ENCODE results near the gene ZNF438. TPM values are rescaled to one million over a fixed set of nuclear protein-coding genes. Genes with fewer than 3 reads are reported as not detected.
"Not testable (repeated sequence)": the region's sequence is repeated elsewhere in the genome, so short reads cannot be mapped to it uniquely, and the experiment has no call there.

ZNF438 gene
- total RNA-seq, 4 donors from 2014 or later: 10.3 to 14.6 (median 13.6) TPM

- no peak for ATAC-seq
Measured at GRCh38 chr10:30931094-30931493, 100.6 kb downstream of the ZNF438 start.

GRCh38 chr10:30929901-30930520, 101.7 kb downstream of the ZNF438 start:
- WGBS, 2 donors (ENCODE audit: low coverage in 1 of 2): no CpG with 5 or more reads among the region's 23 CpGs
- Histone ChIP-seq H3K27me3 (no peaks in the 10 kb centered on the region), H3K27ac (no peak overlapping the region), H3K36me3 (peaks cover 0 to 33% of the 10 kb centered on the region in 2 donors), H3K9me3 (no peaks in the 10 kb centered on the region), H3K4me1 (no peaks in the 10 kb centered on the region), H3K4me3 (no peak overlapping the region)
- TF ChIP-seq POLR2AphosphoS5 (IDR thresholded peaks at IDR 0.05) (no peak), CTCF (IDR thresholded peaks at IDR 0.05) (no peak), EP300 (IDR thresholded peaks at IDR 0.05) (no peak), POLR2A (IDR thresholded peaks at IDR 0.05) (no peak)
- ATAC-seq: no peak

More at GRCh38 chr10:30931094-30931493, 100.6 kb downstream of the ZNF438 start:
- Histone ChIP-seq H3K9me3 (no peaks in the 10 kb centered on the region), H3K36me3 (peaks cover 0 to 40% of the 10 kb centered on the region in 2 donors), H3K4me1 (no peaks in the 10 kb centered on the region), H3K4me3 (no peak overlapping the region), H3K27ac (no peak overlapping the region), H3K27me3 (no peaks in the 10 kb centered on the region)
- no peak for TF ChIP-seq POLR2AphosphoS5 (IDR thresholded peaks at IDR 0.05)
- TF ChIP-seq POLR2A (IDR thresholded peaks at IDR 0.05): no peak
- TF ChIP-seq EP300 (IDR thresholded peaks at IDR 0.05): no peak
- TF ChIP-seq CTCF (IDR thresholded peaks at IDR 0.05): no peak

GRCh38 chr10:30929311-30929729, 102.3 kb downstream of the ZNF438 start:
- not testable (repeated sequence) for H3K27ac ChIP-seq, H3K9me3 ChIP-seq, ATAC-seq, H3K4me3 ChIP-seq, H3K27me3 ChIP-seq, H3K4me1 ChIP-seq
- 88% methylated on average over 5 of the region's 10 CpGs; no CpG with 5 or more reads in 1 of the 2 donors for WGBS, 2 donors (ENCODE audit: low coverage in 1 of 2)
- H3K36me3 ChIP-seq: peaks cover 0 to 35% of the 10 kb centered on the region in 2 donors

DNA sequence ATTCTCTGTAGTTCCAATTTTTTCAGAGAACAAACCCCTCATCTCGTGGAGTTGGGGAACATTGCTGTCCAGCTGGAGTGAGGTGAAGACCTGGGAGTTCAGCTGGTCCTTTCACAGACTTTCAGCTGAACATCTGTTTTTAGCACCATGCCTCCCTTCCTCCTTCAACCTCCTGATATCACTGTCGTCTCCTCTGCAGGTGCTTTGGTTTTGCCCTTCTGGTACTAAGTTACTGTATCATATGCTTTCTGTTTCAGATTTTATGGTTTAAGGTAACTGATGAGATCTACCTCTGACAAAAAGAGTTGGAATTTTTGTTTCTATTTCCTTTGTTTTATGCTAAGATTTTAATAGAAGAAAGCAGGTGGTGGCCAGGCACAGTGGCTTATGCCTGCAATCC, 102.9 kb downstream of the ZNF438 start:
- Histone ChIP-seq H3K27ac (no peak overlapping the region), H3K9me3 (no peaks in the 10 kb centered on the region), H3K4me1 (no peaks in the 10 kb centered on the region), H3K36me3 (peaks cover 0 to 34% of the 10 kb centered on the region in 2 donors), H3K4me3 (no peak overlapping the region), H3K27me3 (no peaks in the 10 kb centered on the region)
- 64 to 83% methylated on average over 1 to 2 of the region's 2 CpGs for WGBS, 2 donors (ENCODE audit: low coverage in 1 of 2)
- no peak for TF ChIP-seq EP300 (IDR thresholded peaks at IDR 0.05)
- no peak for TF ChIP-seq CTCF (IDR thresholded peaks at IDR 0.05)
- no peak for TF ChIP-seq POLR2A (IDR thresholded peaks at IDR 0.05)
- TF ChIP-seq POLR2AphosphoS5 (IDR thresholded peaks at IDR 0.05): no peak
- no peak for ATAC-seq

GRCh38 chr10:30918651-30919050, 113.0 kb downstream of the ZNF438 start:
- no peak overlapping the region for H3K4me3 ChIP-seq
- H3K36me3 ChIP-seq: peaks cover 0 to 5% of the 10 kb centered on the region in 2 donors
- H3K27ac ChIP-seq: no peak overlapping the region
- no peaks in the 10 kb centered on the region for H3K4me1 ChIP-seq
- no peaks in the 10 kb centered on the region for H3K27me3 ChIP-seq
- WGBS, 2 donors (ENCODE audit: low coverage in 1 of 2): 98 to 100% methylated on average over 2 of the region's 2 CpGs
- H3K9me3 ChIP-seq: no peaks in the 10 kb centered on the region
- TF ChIP-seq POLR2AphosphoS5 (IDR thresholded peaks at IDR 0.05): no peak
- TF ChIP-seq EP300 (IDR thresholded peaks at IDR 0.05): no peak
- no peak for TF ChIP-seq CTCF (IDR thresholded peaks at IDR 0.05)
- TF ChIP-seq POLR2A (IDR thresholded peaks at IDR 0.05): no peak
- no peak for ATAC-seq
